Keratinocyte (primary cell): Measurements from ENCODE around the gene SLC16A4. TPM values are rescaled to one million over a fixed set of nuclear protein-coding genes. Genes with fewer than 3 reads are reported as not detected.
"Not testable (repeated sequence)": the region's sequence is repeated elsewhere in the genome, so short reads cannot be mapped to it uniquely, and the experiment has no call there.

ENCODE experiments used
- DNase-seq: peaks from one replicate; pipeline ENCODE4 v3.0.0-alpha.2; 2011; ENCODE audit warnings: low read depth, missing footprints, low spot score
- FAIRE-seq: peaks from 2 replicates; lab custom pipeline; 2011; peaks lifted over from hg19 to GRCh38; lab: Jason Lieb, UNC
- H2AFZ ChIP-seq: 2 replicates; pipeline ENCODE4 v1.6.0; 2012; ENCODE audit warnings: low read length, control low read depth, inconsistent platforms; ENCODE audit not compliant: control insufficient read depth
- H3K27ac ChIP-seq: 2 replicates; pipeline ENCODE4 v1.5.1; 2011; ENCODE audit warnings: low read length; ENCODE audit not compliant: control insufficient read depth, insufficient read depth
- H3K27me3 ChIP-seq: 3 replicates; pipeline ENCODE4 v1.6.0; 2011; ENCODE audit warnings: low read length; ENCODE audit not compliant: control insufficient read depth, insufficient read depth; ENCODE audit errors: extremely low read depth
- H3K36me3 ChIP-seq, 2 experiments: 2 replicates in 1 of 2; 3 replicates in 1 of 2; pipeline ENCODE4 v1.5.1; 2011; ENCODE audit warnings: low read length in 2 of 2, mild to moderate bottlenecking in 1 of 2; ENCODE audit not compliant: control insufficient read depth in 2 of 2, insufficient read depth in 2 of 2; ENCODE audit errors: extremely low read depth in 1 of 2
- H3K4me1 ChIP-seq: 3 replicates; pipeline ENCODE4 v1.5.1; 2011; ENCODE audit warnings: low read length; ENCODE audit not compliant: control insufficient read depth, insufficient read depth; ENCODE audit errors: extremely low read depth
- H3K4me2 ChIP-seq: 3 replicates; pipeline ENCODE4 v1.6.0; 2011; ENCODE audit warnings: low read depth, low read length; ENCODE audit not compliant: control insufficient read depth, insufficient read depth; ENCODE audit errors: extremely low read depth
- H3K4me3 ChIP-seq, 3 experiments: fragments of 200-600 bp in 1 of 3; sonication (generic) in 1 of 3; 2 replicates in 2 of 3; 3 replicates in 1 of 3; pipeline ENCODE4 v1.5.1; 2011 to 2016; ENCODE audit warnings: low read length in 3 of 3, mild to moderate bottlenecking in 3 of 3, control low read depth in 2 of 3, inconsistent platforms in 1 of 3, low read depth in 1 of 3, mixed read lengths in 1 of 3, mixed run types in 1 of 3, moderate library complexity in 1 of 3; ENCODE audit not compliant: control insufficient read depth in 2 of 3, insufficient read depth in 2 of 3; ENCODE audit errors: extremely low read depth in 1 of 3
- H3K79me2 ChIP-seq: 2 replicates; pipeline ENCODE4 v1.6.0; 2012; ENCODE audit warnings: low read length; ENCODE audit not compliant: control insufficient read depth, insufficient read depth
- H3K9ac ChIP-seq: 3 replicates; pipeline ENCODE4 v1.6.0; 2011; ENCODE audit warnings: low read length; ENCODE audit not compliant: control insufficient read depth, insufficient read depth; ENCODE audit errors: extremely low read depth
- H3K9me1 ChIP-seq: 3 replicates; pipeline ENCODE4 v1.6.0; 2011; ENCODE audit warnings: low read length; ENCODE audit not compliant: control insufficient read depth, insufficient read depth; ENCODE audit errors: extremely low read depth
- H3K9me3 ChIP-seq: 2 replicates; pipeline ENCODE4 v1.5.1; 2012; ENCODE audit warnings: low read depth, low read length; ENCODE audit not compliant: control insufficient read depth
- H4K20me1 ChIP-seq: 3 replicates; pipeline ENCODE4 v1.6.0; 2011; ENCODE audit warnings: low read length; ENCODE audit not compliant: control insufficient read depth, insufficient read depth; ENCODE audit errors: extremely low read depth
- EZH2 ChIP-seq: IDR thresholded peaks from one replicate; pipeline ENCODE4 v1.6.1; 2012; ENCODE audit warnings: inconsistent platforms, mild to moderate bottlenecking, low read length, moderate library complexity
- dilution Hi-C: fragments of 300-500 bp; cut with MboI; formaldehyde crosslinking; loops from one replicate; pipeline ENCODE4 v1.7.0; 2020; ENCODE audit warnings: low sequenced_read_pairs; ENCODE audit not compliant: extremely low pct_ligation_motif_present
- polyA plus RNA-seq, 5 experiments: library from polyadenylated mRNA; depleted of rRNA in 3 of 5; stranded (reverse) in 3 of 5; stranded (forward) in 1 of 5; unstranded in 1 of 5; fragments of >200 nt; gene quantifications; 1 replicate in 1 of 5; 2 replicates in 3 of 5; 3 replicates in 1 of 5; pipeline versions ENCODE4 v1.2.1 to v1.2.3, GENCODE V29; 2011 to 2012; ENCODE audit warnings: missing spikeins in 2 of 5, low read depth in 1 of 5, low replicate concordance in 1 of 5
- TF ChIP-seq, protein P1 (sequence below), 3 experiments: IDR thresholded peaks in 1 of 3; conservative IDR thresholded peaks in 1 of 3; optimal IDR thresholded peaks in 1 of 3; 2 replicates in 2 of 3; 3 replicates in 1 of 3; pipeline versions ENCODE3 to v1.5.1; 2011; ENCODE audit warnings: low read length in 3 of 3, mild to moderate bottlenecking in 3 of 3, moderate library complexity in 2 of 3, control low read depth in 1 of 3, inconsistent platforms in 1 of 3; ENCODE audit not compliant: insufficient read depth in 2 of 3; ENCODE audit errors: extremely low read depth in 1 of 3

Gene SLC16A4
- polyA plus RNA-seq, 1 donor (not counting 4 experiments of a cell fraction or from before 2014, with no cell fraction given) = 0.92 TPM

- H2AFZ ChIP-seq = no peak overlapping the region
- no peaks in the 10 kb centered on the region for H3K9me3 ChIP-seq
- H3K4me2 ChIP-seq = no peak overlapping the region
- dilution Hi-C loops = no loop called here
- no peak for FAIRE-seq
- no peaks in the 10 kb centered on the region for H3K27me3 ChIP-seq
- no peaks in the 10 kb centered on the region for H3K4me1 ChIP-seq
- H3K36me3 ChIP-seq = no peaks in the 10 kb centered on the region
- no peak for DNase-seq
- no peak overlapping the region for H3K4me3 ChIP-seq
- no peak overlapping the region for H3K27ac ChIP-seq
- no peaks in the 10 kb centered on the region for H4K20me1 ChIP-seq
- TF ChIP-seq EZH2 = no peak
- TF ChIP-seq, protein P1, sequence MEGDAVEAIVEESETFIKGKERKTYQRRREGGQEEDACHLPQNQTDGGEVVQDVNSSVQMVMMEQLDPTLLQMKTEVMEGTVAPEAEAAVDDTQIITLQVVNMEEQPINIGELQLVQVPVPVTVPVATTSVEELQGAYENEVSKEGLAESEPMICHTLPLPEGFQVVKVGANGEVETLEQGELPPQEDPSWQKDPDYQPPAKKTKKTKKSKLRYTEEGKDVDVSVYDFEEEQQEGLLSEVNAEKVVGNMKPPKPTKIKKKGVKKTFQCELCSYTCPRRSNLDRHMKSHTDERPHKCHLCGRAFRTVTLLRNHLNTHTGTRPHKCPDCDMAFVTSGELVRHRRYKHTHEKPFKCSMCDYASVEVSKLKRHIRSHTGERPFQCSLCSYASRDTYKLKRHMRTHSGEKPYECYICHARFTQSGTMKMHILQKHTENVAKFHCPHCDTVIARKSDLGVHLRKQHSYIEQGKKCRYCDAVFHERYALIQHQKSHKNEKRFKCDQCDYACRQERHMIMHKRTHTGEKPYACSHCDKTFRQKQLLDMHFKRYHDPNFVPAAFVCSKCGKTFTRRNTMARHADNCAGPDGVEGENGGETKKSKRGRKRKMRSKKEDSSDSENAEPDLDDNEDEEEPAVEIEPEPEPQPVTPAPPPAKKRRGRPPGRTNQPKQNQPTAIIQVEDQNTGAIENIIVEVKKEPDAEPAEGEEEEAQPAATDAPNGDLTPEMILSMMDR (optimal IDR thresholded peaks at IDR 0.05 in 1 of 3, IDR thresholded peaks at IDR 0.05 in 1 of 3, conservative IDR thresholded peaks at IDR 0.05 in 1 of 3; ENCODE audit: extremely low read depth in 1 of 3, insufficient read depth in 2 of 3, low read length in 3 of 3) = no peak
- H3K9ac ChIP-seq = no peak overlapping the region
- no peaks in the 10 kb centered on the region for H3K9me1 ChIP-seq
- no peaks in the 10 kb centered on the region for H3K79me2 ChIP-seq
These were observed 29.3 kb upstream of the SLC16A4 start for GRCh38 chr1:110420023-110420662.

- Histone ChIP-seq H3K79me2 (no peaks in the 10 kb centered on the region), H3K9ac (no peak overlapping the region), H3K4me2 (no peak overlapping the region), H3K27me3 (no peaks in the 10 kb centered on the region), H3K4me1 (no peaks in the 10 kb centered on the region), H3K9me3 (no peaks in the 10 kb centered on the region), H2AFZ (no peak overlapping the region), H3K36me3 (no peaks in the 10 kb centered on the region), H4K20me1 (no peaks in the 10 kb centered on the region), H3K27ac (no peak overlapping the region), H3K9me1 (no peaks in the 10 kb centered on the region), H3K4me3 (no peak overlapping the region)
- DNase-seq (no peak), FAIRE-seq (no peak)
- no peak for TF ChIP-seq EZH2
- dilution Hi-C loops = no loop called here
These were observed 27.9 kb upstream of the SLC16A4 start for GRCh38 chr1:110418729-110419128.

GRCh38 chr1:110413045-110413444 is 22.2 kb upstream of the SLC16A4 start:
- H3K9me3 ChIP-seq, H3K9me1 ChIP-seq, H3K9ac ChIP-seq, DNase-seq, dilution Hi-C loops, H3K36me3 ChIP-seq, H3K79me2 ChIP-seq, H3K4me2 ChIP-seq, H3K27ac ChIP-seq, H2AFZ ChIP-seq, H3K4me1 ChIP-seq, H3K4me3 ChIP-seq, H4K20me1 ChIP-seq, FAIRE-seq, H3K27me3 ChIP-seq: not testable (repeated sequence)
